Stimulated activated CD8-positive, alpha-beta memory T cell treated with anti-CD3 and anti-CD28 coated beads, Interleukin-4, amount 100 ng/mL, for 4 hours (primary cell): ENCODE results near the gene ZXDC.

Source experiments
- DNase-seq, 2 donors: peaks; one replicate each; pipeline ENCODE4 v3.0.0-alpha.2; 2020; ENCODE audit warnings: low read depth in 2 of 2, low spot score in 1 of 2

The ZXDC gene

DNA sequence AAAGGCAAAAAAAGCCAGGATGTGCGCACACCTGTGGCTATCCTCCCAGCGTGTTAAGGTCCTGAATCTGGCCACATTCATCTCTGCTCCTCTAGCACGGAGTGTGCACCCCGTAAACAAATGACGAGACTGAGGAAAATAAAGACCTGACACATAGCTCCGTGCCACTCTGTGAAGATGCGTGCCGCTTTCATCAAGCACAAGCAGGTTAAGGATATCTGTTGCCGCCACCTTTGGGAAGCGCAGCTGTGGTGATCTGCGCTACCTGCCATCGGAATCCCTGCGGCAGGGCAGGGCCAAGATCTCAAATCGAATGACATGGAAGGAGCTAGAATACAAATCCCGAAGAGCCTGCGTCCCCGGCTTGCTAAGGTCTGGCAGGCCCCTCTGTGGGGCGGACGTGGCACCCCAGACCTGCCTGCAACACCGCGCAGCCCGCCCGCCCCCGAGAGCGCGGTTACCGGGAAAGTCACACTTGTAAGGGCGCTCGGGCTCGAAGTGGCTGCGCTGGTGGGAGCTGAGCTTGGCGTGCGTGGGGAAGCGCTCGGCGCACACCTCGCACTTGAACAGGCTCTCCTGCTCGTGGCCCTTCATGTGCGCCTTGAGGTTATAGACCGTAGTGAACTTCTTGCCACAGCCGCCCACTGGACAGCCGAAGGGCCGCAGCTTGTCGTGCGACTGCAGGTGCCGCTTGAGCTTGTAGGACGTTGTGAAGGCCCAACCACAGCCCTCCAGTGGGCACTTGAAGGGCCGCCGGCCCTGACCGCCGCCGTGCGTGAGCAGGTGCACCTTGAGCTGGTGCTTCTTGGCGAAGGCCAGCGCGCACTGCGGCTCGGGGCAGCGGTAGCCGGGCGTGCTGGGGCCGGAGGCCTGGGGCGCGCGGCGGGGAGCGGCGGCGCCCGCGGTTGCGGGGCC lies 936 bp downstream of the ZXDC start:
- DNase-seq, result peak in 1 of 2 donors; percentile 6

DNA sequence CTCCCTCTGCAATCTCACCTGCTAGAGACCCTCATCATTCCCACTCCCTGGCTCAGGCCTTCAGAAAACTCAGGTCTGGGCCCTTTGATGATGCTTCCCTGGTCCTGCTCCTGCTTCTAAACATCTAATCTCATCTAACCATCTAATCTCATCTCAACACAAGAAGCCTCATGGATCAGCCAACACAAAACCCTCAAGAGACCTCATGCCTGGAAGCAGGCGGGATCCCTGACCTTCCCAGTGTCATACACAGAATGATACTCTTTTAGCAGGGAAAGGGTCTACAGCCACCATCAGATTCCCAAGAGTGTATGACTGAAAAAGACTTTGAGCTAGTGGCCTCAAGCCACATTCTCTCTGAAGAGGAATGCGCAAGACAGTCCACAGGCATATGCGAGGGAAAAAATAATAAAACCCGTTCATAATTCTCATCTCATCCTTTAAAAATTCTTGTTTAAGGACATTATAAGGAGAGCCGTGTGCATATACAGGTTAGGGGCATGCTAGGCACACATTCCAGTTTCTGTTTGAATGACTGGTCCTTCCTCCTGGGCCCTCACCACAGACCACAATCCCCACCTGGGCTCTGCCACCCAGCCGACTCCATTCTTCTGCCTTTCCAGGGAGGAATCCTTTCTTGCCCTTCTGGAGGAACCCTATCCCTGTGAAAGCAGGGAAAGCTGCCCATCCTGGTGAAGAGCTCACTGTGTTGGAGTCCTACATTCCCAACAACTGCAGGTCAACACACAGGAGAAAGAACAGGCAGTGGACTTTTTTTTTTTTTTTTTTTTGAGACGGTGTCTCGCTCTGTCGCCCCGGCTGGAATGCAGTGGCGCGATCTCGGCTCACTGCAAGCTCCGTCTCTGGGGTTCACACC lies 2.2 kb downstream of the ZXDC start:
- no peak for DNase-seq

GRCh38 chr3:126472277-126473006 lies 3.2 kb downstream of the ZXDC start:
- no peak for DNase-seq

- no peak for DNase-seq
Observed at GRCh38 chr3:126469479-126469878, 6.2 kb downstream of the ZXDC start.

GRCh38 chr3:126468028-126468891 lies 7.4 kb downstream of the ZXDC start:
- DNase-seq, result no peak

DNA sequence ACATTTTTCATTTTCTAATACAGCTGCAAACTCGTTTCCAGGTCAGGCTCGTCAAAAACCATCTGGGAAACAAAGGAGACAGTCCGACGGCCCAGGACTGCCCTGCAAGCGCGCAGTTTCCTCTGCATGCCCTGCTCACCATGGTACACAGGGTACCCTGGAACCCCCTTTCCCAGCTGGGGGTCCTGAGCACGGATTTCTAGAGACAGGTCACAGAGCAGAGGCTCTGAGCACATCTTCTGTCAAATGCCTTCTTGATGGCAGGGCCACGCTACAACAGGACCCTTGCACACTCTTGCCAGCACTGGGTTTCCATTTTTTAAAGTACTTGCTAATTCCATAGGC lies 8.1 kb downstream of the ZXDC start:
- no peak for DNase-seq

- no peak for DNase-seq
Observed at GRCh38 chr3:126466886-126467610, 8.6 kb downstream of the ZXDC start.

GRCh38 chr3:126465928-126466544 lies 9.7 kb downstream of the ZXDC start:
- no peak for DNase-seq

DNA sequence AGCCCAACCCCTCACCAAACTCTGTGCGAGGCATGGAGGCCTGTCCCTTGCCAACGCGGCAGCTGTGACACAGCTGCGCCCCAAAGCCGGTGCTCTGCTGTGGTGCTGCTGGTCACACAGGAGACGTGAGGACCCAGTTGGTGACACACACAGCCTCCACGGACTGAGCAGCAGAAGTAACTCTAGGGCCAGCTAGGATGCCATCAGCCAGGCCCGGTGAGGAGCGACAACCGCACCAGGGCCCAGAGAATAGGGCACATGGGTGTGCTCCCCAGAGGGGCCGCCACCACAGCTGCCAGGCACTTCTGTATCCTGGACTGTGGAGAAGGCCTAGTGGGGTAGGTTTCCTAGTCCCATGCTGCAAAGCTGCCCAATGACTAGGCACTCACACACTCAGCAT lies 10.7 kb downstream of the ZXDC start:
- DNase-seq, result no peak

DNA sequence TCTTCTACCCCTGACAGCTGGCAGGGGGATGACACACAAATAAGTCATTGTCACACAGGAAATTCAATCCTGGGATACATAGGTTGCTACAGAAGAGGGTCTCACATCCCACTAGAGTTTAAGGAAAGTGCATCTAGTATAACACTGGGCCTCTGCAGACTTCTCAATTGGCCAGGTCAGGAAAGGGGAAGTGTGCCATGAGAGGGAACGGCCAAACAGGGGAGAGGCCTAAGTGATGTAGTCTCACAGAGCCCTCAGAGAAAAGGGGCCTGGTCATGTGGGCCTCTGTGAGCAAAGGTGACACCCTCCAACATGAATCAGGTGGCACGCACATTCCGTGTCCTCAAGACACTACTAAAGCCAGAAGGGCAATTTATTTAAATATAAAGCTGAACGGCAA lies 11.2 kb downstream of the ZXDC start:
- no peak for DNase-seq

DNA sequence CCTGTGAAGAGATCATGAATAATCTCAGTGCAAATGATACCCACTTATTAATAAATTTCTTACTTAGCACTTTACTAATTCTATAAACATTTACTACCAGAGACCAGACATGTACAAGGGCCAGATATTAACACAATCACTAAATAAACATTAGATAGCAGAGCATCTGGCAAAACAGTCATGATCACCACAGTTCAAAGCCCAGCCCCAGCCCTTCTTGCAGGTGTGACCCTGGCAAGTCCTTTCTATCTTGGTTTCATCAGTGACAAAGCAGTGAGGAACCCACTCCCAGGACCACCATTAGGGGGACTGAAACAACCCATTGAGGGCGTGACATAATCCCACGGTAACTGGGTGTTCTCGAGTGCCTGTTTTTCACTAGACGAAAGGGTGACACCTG lies 11.6 kb downstream of the ZXDC start:
- DNase-seq, result no peak

DNA sequence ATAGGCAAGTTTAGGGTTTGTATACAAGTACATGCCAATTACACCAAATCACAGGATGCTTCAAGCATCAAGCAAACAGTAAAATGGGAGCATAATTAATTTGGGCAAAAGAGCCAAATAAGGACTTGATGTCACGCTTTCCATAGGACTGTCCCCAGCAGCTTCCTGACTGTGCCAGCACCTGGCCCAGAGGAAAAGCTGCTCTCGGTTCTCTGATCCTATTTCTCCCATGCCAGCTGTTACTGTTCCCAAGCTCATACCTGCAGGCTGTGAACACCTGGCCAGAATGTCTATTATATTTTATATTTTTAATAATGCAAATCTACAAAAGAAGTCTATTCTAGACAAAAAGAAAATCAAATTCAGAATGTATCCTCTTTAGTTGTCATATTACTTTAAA lies 12.2 kb downstream of the ZXDC start:
- no peak for DNase-seq

GRCh38 chr3:126461450-126462070 lies 14.1 kb downstream of the ZXDC start:
- no peak for DNase-seq

DNA sequence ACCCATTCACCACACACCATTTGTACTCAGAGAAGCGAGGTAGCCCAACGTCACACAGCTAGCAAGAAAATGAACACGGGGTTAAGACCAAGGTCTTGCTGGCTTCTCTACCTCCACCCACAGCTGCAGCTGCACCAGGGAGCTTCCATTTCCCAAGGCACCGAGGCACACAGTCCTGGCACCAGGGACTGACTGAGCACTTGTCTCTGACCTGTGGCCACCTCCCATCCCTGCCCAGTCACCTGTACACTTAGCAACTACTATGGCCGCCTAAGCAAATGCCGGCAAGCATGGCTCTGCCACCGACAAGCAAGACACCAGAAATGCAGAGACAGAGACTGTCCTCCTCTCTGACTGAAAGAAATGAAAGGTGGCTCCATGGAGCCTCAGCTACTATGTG lies 15.3 kb downstream of the ZXDC start:
- DNase-seq, result no peak

GRCh38 chr3:126459763-126460127 lies 15.9 kb downstream of the ZXDC start:
- DNase-seq, result no peak

GRCh38 chr3:126459111-126459762 lies 16.5 kb downstream of the ZXDC start:
- DNase-seq, result no peak

DNA sequence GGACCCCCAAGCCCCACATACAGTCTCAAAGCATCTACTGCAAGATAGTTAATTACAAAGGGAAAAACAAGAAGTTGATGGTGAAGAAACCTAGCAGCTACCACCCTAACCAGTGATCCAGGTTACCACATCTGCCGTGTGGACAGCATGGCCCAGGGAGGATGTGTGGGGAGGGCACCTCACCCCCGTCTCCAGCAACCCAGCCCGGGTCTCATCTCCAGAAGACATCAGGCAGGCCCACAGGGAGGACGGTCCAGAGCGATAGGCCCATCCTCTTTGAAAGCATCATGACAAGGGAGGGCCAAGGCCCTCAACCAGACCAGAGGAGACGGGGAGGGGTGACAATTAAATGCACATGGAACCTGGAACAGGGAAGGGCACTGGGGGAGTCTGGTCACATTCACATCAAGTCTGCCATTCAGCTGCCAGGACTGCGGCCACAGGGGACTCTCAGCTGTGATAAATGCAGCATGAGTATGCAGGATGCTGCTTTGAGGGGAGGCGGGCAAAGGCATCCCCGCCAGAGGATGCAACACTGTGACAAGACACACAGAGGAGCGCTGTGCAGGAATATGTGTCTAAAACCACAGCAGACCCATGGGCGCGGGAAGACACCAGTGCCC lies 18.8 kb downstream of the ZXDC start:
- DNase-seq, result no peak

GRCh38 chr3:126456211-126456610 lies 19.5 kb downstream of the ZXDC start:
- DNase-seq, result no peak
